ENCODE measurements around the gene DNM1.
"Not testable (repeated sequence)": the region's sequence is repeated elsewhere in the genome, so short reads cannot be mapped to it uniquely, and the experiment has no call there.

DNM1 gene

GRCh38 chr9:128279088-128280073 is 76.2 kb downstream of the DNM1 start:
- not testable (repeated sequence) for H3K4me3 Mint-ChIP-seq; H3K27ac Mint-ChIP-seq; H3K27me3 Mint-ChIP-seq; H3K36me3 Mint-ChIP-seq; H3K9me3 Mint-ChIP-seq (ENCODE audit: low read depth)
- H3K4me1 Mint-ChIP-seq (ENCODE audit: low read depth): peaks cover 32% of the 10 kb centered on the region

DNA sequence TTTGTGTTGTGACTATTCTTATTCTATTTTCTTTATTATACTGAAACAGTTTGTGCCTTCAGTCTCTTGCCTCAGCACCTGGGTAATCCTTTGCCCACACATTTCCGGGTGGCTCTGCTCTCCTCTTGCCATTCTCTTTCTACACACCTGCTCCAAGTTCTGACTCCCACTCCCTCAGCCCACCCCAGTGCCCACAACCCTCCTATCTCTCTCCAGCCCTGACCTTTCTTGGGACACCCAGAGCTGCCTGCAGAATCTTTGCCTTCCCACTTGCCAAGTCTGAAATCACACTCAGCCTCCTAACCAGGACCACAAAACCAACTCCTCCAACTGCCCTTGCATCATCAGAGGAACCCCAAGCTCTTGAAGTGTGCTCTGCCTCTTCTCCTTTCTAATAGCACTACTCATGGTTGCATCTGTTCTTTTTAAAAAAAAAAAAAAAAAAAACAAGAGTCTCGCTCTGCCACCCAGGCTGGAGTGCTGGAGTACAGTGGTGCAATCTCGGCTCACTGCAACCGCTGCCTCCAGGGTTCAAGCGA is 77.0 kb downstream of the DNM1 start:
- Mint-ChIP-seq H3K4me3 (no peak overlapping the region), H3K4me1 (ENCODE audit: low read depth) (peaks cover 26% of the 10 kb centered on the region), H3K9me3 (ENCODE audit: low read depth) (no peaks in the 10 kb centered on the region), H3K27ac (no peak overlapping the region), H3K36me3 (peaks cover 3% of the 10 kb centered on the region), H3K27me3 (no peaks in the 10 kb centered on the region)

- H3K9me3 Mint-ChIP-seq (ENCODE audit: low read depth): no peaks in the 10 kb centered on the region
- H3K27ac Mint-ChIP-seq: no peak overlapping the region
- no peak overlapping the region for H3K4me3 Mint-ChIP-seq
- peaks cover 12% of the 10 kb centered on the region for H3K4me1 Mint-ChIP-seq (ENCODE audit: low read depth)
- H3K36me3 Mint-ChIP-seq: peaks cover 3% of the 10 kb centered on the region
- H3K27me3 Mint-ChIP-seq: no peaks in the 10 kb centered on the region
Observed at GRCh38 chr9:128282500-128282899, 79.3 kb downstream of the DNM1 start.

DNA sequence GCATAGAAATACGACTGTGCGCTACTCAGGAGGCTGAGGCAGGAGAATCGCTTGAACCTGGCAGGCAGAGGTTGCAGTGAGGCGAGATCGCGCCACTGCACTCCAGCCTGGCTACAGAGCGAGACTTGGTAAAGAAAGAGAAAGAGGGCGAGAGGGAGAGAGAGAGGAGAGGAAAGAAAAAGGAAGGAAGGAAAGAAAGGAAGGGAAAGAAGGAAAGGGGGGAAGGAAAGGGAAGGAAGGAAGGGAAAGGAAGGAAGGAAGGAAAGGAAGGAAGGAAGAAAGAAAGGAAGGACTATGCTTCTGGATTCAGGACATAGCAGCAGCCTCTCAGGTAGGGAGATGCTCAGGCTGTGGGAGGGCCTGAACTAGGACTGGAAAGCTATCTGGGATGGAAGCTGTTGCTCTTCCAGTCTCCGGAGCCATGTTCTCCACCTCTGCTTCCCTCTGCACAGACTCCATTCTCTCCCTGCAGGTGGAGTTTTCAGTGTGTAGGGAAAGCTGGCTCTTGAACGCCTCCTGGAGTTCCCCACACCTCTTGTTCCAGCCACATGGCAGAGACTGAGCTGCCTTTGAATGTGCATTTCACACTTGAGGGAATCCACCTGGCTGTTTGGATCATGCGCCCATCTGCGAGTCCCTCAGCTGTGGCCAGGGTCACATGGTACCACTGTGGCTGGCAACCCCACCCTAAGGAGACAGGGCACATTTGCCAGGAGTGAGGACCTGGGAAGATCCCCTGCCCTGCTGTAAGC is 82.0 kb downstream of the DNM1 start:
- no peaks in the 10 kb centered on the region for H3K27me3 Mint-ChIP-seq
- H3K4me3 Mint-ChIP-seq: no peak overlapping the region
- peaks cover 7% of the 10 kb centered on the region for H3K36me3 Mint-ChIP-seq
- H3K4me1 Mint-ChIP-seq (ENCODE audit: low read depth): peaks cover under 1% of the 10 kb centered on the region
- H3K9me3 Mint-ChIP-seq (ENCODE audit: low read depth): no peaks in the 10 kb centered on the region
- H3K27ac Mint-ChIP-seq: no peak overlapping the region

GRCh38 chr9:128286440-128286839 is 83.3 kb downstream of the DNM1 start:
- no peaks in the 10 kb centered on the region for H3K9me3 Mint-ChIP-seq (ENCODE audit: low read depth)
- H3K27me3 Mint-ChIP-seq: no peaks in the 10 kb centered on the region
- H3K4me1 Mint-ChIP-seq (ENCODE audit: low read depth): no peaks in the 10 kb centered on the region
- H3K27ac Mint-ChIP-seq: no peak overlapping the region
- H3K4me3 Mint-ChIP-seq: no peak overlapping the region
- peaks cover 5% of the 10 kb centered on the region for H3K36me3 Mint-ChIP-seq

DNA sequence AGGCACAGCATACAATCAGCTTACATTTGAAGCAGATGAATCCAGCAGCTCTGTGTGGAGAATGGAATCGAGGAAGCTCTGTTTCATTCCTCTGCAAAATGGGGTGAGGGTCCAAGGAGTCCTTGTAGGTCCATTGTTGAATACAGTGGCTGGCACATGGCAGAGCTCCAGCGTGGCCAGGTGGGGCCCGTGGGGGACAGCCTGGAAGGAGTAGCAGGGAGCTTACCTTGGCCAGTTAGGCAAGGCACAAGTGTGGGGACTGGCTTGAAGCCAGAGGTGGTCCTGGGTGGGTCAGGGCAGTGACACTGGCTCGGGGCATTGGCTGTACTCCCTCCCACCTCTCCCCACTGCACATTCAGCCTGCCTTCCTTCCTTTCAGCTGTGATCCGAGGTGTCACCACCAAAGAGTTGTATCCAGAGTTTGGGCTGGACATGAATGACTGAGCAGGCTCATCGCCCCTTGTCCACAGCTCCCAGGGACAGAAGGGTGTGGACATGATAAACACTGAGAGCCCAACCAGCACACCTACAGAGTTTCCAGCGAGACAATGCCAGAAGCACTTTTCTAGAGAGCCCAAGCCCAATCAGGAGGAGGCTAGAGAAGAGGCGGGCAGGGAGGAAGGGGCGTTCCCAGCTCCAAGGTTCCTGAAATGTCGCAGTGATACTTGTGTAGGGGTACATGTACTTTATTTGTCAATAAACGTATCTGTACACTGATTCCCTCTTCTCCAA is 85.3 kb downstream of the DNM1 start:
- no peaks in the 10 kb centered on the region for H3K9me3 Mint-ChIP-seq (ENCODE audit: low read depth)
- no peak overlapping the region for H3K27ac Mint-ChIP-seq
- no peak overlapping the region for H3K4me3 Mint-ChIP-seq
- H3K27me3 Mint-ChIP-seq: no peaks in the 10 kb centered on the region
- peaks cover 6% of the 10 kb centered on the region for H3K36me3 Mint-ChIP-seq
- no peaks in the 10 kb centered on the region for H3K4me1 Mint-ChIP-seq (ENCODE audit: low read depth)

DNA sequence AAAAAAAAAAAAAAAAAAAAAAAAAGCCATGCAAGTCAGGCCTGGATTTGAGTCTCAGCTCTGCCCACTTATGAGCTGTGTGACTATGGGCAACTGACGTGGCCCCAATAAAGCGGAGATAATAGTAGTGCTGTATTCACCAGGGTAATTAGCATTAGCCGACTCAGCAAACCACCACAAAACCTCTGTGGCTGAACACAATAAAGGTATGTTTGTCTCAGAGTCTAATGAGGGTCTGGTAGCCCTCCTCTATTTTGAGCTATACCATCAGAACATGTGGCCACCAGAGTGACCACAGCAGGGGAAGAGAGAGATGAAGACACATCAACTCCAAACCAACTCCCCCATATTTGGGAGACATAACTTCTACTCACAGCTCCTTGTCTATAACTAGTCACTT is 88.8 kb downstream of the DNM1 start:
- H3K4me3 Mint-ChIP-seq: no peak overlapping the region
- H3K4me1 Mint-ChIP-seq (ENCODE audit: low read depth): no peaks in the 10 kb centered on the region
- H3K36me3 Mint-ChIP-seq: peaks cover 8% of the 10 kb centered on the region
- H3K27ac Mint-ChIP-seq: no peak overlapping the region
- H3K27me3 Mint-ChIP-seq: no peaks in the 10 kb centered on the region
- no peaks in the 10 kb centered on the region for H3K9me3 Mint-ChIP-seq (ENCODE audit: low read depth)

DNA sequence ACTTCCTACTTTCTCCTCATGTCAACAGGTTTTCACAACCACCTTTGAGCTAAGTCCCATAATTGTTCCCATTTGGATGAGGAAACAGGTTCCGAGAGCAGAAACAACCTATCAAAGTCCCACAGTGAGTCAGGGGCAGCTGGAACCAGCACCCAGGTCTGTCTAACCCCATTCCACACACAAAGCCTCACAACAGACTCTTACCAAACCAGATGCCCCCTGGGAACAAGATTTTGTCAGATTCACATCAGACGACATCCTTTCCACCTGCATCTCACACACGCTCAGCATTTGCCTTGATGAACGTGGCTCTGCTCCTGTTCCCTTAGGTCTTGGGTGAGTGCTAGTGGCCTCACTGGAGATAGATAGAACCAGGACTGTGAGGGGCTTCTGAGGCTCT is 89.9 kb downstream of the DNM1 start:
- Mint-ChIP-seq H3K27ac (no peak overlapping the region), H3K36me3 (peaks cover 4% of the 10 kb centered on the region), H3K4me1 (ENCODE audit: low read depth) (no peaks in the 10 kb centered on the region), H3K27me3 (no peaks in the 10 kb centered on the region), H3K9me3 (ENCODE audit: low read depth) (no peaks in the 10 kb centered on the region), H3K4me3 (no peak overlapping the region)

GRCh38 chr9:128294142-128294541 is 91.0 kb downstream of the DNM1 start:
- H3K9me3 Mint-ChIP-seq (ENCODE audit: low read depth): no peaks in the 10 kb centered on the region
- H3K27me3 Mint-ChIP-seq: no peaks in the 10 kb centered on the region
- H3K4me1 Mint-ChIP-seq (ENCODE audit: low read depth): no peaks in the 10 kb centered on the region
- H3K27ac Mint-ChIP-seq: no peak overlapping the region
- no peak overlapping the region for H3K4me3 Mint-ChIP-seq
- peaks cover 4% of the 10 kb centered on the region for H3K36me3 Mint-ChIP-seq

DNA sequence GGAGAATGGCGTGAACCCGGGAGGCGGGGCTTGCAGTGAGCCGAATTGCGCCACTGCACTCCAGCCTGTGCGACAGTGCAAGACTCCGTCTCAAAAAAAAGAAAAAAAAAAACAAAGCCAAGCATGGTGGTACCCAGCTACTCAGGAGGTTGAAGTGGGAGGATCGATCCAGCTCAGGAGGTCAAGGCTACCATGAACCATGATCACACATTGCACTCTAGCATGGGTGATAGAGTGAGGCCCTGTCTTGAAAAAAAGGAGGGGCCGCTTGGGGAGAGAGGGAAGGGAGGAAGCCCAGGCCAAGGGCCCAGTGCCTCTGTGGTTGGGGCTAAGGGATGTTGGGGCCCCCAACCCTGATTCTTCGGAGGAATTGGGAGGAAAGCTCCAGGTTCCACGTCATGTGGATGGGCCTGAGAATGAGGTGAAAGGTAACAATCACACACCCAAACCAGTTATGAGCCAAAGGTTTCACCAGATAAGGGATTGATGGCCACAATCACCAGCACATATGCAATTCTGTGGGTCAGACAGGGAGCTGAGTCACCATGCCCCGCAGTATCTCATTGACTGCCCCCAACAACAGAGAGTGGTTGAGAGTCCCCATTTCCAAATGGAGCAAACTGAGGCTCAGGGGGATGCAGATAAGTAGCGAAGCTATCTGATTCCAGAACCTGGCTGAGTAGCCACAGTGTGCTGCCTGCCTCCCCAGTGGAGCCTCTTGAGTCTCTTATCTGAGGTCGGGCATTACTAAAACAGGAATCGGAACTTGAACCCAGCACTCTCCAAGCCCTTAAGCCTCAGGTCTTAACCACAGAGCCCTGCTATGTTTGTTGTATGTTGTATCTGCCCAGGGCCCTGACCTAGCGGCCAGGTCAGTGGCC is 93.4 kb downstream of the DNM1 start:
- Mint-ChIP-seq H3K36me3 (peaks cover 4% of the 10 kb centered on the region), H3K27me3 (no peaks in the 10 kb centered on the region), H3K27ac (no peak overlapping the region), H3K9me3 (ENCODE audit: low read depth) (no peaks in the 10 kb centered on the region), H3K4me3 (no peak overlapping the region), H3K4me1 (ENCODE audit: low read depth) (no peaks in the 10 kb centered on the region)

GRCh38 chr9:128297221-128297773 is 94.1 kb downstream of the DNM1 start:
- no peaks in the 10 kb centered on the region for H3K4me1 Mint-ChIP-seq (ENCODE audit: low read depth)
- H3K27ac Mint-ChIP-seq: no peak overlapping the region

DNA sequence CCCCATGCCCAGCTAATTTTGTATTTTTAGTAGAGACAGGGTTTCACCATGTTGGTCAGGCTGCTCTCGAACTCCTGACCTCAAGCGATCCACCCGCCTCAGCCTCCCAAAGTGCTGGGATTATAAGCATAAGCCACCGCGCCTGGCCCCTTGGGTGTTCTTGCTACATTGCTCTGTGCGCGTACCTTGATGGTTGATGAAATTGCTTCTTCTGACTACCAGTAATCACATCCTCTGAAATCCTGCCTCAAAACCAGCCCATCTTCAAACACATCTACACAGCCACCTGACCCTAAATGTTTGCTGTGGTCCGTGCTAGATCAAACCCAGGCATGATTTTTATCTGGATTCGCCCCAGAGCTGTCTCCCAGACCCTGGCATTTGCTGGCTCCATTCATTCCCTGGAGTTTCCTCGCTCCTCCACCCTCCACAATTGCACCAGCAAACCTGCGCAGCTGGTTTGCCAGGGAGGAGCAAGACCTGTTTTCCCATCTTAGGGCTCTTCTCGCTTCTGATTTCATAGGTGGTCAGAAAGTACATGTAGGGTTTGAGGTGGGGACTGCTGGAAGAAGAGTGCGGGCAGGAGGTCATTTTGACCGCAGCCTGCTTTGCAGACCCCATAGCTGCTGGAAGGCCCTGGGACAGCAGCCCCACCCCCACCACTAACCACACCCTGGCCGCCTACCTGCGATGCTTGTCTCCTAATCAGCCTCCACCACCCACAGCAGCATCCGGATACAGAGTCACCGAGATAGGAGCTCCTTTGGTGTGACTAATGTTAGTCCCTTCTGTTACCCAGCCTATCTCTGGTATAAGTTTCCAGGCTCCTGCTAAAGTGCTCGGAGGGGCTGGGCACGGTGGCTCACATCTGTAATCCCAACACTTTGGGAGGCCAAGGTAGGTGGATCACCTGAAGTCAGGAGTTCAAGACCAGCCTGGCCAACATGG is 95.6 kb downstream of the DNM1 start:
- Mint-ChIP-seq H3K27me3 (no peaks in the 10 kb centered on the region), H3K27ac (no peak overlapping the region), H3K36me3 (peaks cover 2% of the 10 kb centered on the region), H3K4me1 (ENCODE audit: low read depth) (no peaks in the 10 kb centered on the region), H3K9me3 (ENCODE audit: low read depth) (no peaks in the 10 kb centered on the region), H3K4me3 (no peak overlapping the region)

More at GRCh38 chr9:128297221-128297773, 94.1 kb downstream of the DNM1 start:
- H3K4me3 Mint-ChIP-seq: no peak overlapping the region
- H3K36me3 Mint-ChIP-seq: peaks cover 4% of the 10 kb centered on the region
- no peaks in the 10 kb centered on the region for H3K9me3 Mint-ChIP-seq (ENCODE audit: low read depth)
- H3K27me3 Mint-ChIP-seq: no peaks in the 10 kb centered on the region

Measured in activated naive CD8-positive, alpha-beta T cell (primary cell).